HL-60 (cell line): ENCODE measurements around the gene CETP.

Source experiments
- DNase-seq, 2 experiments: peaks; one replicate each; pipeline ENCODE4 v3.0.0-alpha.2; 2010 to 2020; ENCODE audit warnings: low read depth in 1 of 2, low spot score in 1 of 2
- H3K27ac ChIP-seq: fragments of 250-450 bp; sonication (Bioruptor Pico); replicated peaks from 2 replicates; pipeline ENCODE4 v1.5.1; 2020; ENCODE audit warnings: mild to moderate bottlenecking, moderate library complexity
- H3K27me3 ChIP-seq: fragments of 250-450 bp; sonication (Bioruptor Pico); 2 replicates; pipeline ENCODE4 v1.5.1; 2021; ENCODE audit warnings: mild to moderate bottlenecking, moderate library complexity; ENCODE audit not compliant: insufficient read depth, poor library complexity, severe bottlenecking
- H3K4me3 ChIP-seq: replicated peaks from 2 replicates; pipeline ENCODE4 v1.5.1; 2011; ENCODE audit warnings: mild to moderate bottlenecking, control low read depth, low read length; ENCODE audit not compliant: insufficient read depth
- GABPA ChIP-seq: IDR thresholded peaks from 2 replicates; pipeline ENCODE4 v1.6.1; 2012; ENCODE audit warnings: low read depth
- POLR2AphosphoS5 ChIP-seq: IDR thresholded peaks from 2 replicates; pipeline ENCODE4 v1.6.1; 2012; ENCODE audit warnings: low read depth
- SPI1 ChIP-seq: IDR thresholded peaks from 2 replicates; pipeline ENCODE4 v1.6.1; 2012; ENCODE audit warnings: low read depth, mild to moderate bottlenecking, borderline replicate concordance
- TF ChIP-seq, protein P1 (sequence below): IDR thresholded peaks from 2 replicates; pipeline ENCODE4 v1.6.1; 2012; ENCODE audit warnings: low read depth; ENCODE audit not compliant: insufficient replicate concordance
- TF ChIP-seq, protein P2 (sequence below): IDR thresholded peaks from one replicate; pipeline ENCODE4 v1.5.1; 2011; ENCODE audit warnings: low read length, control low read depth, inconsistent platforms; ENCODE audit not compliant: insufficient read depth

CETP gene

DNA sequence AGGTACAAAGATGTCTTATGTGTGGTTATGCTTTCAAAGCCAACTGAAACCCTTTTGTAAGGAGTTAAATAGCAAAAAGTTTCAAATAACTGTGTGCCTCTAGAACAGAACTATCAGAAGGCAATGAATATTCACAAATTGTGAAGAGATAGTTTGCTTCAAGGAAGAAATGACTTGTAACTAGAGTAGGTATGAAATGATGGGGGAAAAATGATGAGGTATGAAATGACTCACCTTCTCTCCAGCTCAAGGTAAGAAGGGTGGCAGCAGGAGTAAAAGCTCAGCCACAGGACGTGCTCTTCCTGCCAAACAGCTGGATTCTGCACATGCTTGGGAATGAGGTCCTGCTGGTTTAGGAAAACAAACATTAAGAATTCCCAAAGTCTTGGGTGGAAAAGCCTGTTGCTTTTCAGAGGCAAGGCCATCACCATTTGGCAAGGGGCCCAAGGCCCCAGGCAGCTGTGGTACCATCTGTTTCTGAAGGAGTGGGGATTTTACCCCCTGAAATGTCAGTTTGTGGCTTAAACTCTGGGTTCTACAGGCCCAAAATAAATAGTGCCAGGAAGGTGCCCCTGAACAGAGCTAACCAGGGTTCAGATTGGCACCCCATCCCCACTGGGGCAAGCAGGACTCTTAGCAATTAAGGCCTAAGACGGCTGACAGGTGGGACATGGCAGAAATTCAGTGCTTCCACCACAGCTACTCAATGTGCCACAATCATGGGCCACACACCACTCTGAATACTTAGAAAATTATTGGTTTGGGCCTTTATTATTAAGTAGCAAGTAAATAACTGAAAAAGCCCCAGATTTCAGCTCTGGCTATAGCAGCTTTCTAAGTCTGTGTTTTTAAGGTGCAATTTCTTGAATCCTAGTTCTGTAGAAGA is 16.6 kb upstream of the CETP start:
- no peak for DNase-seq
- TF ChIP-seq, protein P1, sequence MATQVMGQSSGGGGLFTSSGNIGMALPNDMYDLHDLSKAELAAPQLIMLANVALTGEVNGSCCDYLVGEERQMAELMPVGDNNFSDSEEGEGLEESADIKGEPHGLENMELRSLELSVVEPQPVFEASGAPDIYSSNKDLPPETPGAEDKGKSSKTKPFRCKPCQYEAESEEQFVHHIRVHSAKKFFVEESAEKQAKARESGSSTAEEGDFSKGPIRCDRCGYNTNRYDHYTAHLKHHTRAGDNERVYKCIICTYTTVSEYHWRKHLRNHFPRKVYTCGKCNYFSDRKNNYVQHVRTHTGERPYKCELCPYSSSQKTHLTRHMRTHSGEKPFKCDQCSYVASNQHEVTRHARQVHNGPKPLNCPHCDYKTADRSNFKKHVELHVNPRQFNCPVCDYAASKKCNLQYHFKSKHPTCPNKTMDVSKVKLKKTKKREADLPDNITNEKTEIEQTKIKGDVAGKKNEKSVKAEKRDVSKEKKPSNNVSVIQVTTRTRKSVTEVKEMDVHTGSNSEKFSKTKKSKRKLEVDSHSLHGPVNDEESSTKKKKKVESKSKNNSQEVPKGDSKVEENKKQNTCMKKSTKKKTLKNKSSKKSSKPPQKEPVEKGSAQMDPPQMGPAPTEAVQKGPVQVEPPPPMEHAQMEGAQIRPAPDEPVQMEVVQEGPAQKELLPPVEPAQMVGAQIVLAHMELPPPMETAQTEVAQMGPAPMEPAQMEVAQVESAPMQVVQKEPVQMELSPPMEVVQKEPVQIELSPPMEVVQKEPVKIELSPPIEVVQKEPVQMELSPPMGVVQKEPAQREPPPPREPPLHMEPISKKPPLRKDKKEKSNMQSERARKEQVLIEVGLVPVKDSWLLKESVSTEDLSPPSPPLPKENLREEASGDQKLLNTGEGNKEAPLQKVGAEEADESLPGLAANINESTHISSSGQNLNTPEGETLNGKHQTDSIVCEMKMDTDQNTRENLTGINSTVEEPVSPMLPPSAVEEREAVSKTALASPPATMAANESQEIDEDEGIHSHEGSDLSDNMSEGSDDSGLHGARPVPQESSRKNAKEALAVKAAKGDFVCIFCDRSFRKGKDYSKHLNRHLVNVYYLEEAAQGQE = no peak
- TF ChIP-seq POLR2AphosphoS5 (no peak), GABPA (no peak)
- H3K4me3 ChIP-seq = no peak overlapping the region
- no peak overlapping the region for H3K27ac ChIP-seq
- no peaks in the 10 kb centered on the region for H3K27me3 ChIP-seq

DNA sequence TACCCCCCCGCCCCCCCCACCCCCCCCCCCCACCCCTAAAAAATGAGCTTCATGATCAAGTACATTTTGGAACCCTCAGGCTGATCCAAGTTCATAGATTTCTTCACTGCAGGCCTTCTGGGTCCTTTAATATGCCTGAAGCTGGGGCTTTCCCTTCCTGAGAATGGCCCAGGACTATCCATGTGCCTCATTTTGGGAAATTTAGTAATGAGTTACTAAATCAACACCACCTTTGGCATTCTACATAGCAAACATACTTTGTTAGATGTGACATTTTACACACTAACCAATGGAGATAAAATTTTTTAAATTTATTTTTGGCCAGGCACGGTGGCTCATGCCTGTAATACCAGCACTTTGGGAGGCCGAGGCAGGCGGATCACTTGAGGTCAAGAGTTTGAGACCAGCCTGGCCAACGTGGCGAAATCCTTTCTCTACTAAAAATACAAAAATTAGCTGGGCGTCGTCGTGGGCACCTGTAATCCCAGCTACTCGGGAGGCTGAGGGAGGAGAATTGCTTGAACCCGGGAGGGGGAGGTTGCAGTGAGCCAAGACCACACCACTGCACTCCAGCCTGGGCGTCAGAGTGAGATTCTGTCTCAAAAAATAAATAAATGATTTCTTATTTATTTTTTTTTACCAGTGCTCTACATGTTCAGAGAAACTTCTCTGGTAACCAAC is 15.8 kb upstream of the CETP start:
- Histone ChIP-seq H3K27me3 (no peaks in the 10 kb centered on the region), H3K4me3 (no peak overlapping the region), H3K27ac (no peak overlapping the region)
- no peak for DNase-seq
- TF ChIP-seq GABPA (no peak), SPI1 (no peak), POLR2AphosphoS5 (no peak)
- TF ChIP-seq, protein P1 = no peak
- TF ChIP-seq, protein P2, sequence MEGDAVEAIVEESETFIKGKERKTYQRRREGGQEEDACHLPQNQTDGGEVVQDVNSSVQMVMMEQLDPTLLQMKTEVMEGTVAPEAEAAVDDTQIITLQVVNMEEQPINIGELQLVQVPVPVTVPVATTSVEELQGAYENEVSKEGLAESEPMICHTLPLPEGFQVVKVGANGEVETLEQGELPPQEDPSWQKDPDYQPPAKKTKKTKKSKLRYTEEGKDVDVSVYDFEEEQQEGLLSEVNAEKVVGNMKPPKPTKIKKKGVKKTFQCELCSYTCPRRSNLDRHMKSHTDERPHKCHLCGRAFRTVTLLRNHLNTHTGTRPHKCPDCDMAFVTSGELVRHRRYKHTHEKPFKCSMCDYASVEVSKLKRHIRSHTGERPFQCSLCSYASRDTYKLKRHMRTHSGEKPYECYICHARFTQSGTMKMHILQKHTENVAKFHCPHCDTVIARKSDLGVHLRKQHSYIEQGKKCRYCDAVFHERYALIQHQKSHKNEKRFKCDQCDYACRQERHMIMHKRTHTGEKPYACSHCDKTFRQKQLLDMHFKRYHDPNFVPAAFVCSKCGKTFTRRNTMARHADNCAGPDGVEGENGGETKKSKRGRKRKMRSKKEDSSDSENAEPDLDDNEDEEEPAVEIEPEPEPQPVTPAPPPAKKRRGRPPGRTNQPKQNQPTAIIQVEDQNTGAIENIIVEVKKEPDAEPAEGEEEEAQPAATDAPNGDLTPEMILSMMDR = no peak

DNA sequence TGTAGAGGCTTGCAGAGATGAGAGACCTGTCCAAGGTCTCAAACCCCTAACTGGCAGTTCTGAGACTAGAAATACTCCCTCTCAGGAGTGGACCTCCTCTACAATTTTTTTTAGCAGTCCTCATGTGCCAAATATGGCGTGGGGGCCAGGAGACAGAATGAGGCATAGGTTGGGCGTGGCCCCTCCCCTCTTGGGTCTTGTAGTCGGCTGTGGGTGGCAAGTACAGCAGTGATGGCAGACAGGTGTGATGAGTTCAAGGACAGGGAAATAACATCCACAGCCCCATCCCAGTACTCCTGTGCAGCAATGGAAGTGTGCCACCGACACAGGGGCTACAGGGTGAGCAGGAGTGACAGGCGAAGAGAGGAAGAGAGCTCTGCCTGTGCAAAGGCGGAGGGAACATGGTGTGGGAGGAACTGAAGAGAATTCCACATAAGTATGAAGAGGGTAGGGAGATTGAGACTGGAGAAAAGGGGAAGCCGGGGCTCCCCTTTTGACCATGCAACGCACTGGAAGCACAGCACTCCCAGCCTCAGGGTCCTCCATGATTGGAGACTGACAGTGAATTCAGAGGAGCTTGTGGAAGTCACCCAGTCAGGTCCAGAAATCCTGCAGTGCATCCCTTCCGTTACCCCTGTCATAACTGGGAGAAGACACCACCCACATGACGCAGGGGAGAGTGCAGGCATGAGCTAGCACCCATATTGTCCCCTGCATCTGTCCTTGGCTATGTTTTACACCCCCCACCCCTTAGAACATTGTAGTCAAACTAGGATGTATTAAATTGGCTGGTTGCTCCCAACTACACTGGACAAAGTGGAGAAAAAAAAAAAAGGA is 14.8 kb upstream of the CETP start:
- TF ChIP-seq POLR2AphosphoS5 (no peak), GABPA (no peak), SPI1 (no peak)
- TF ChIP-seq, protein P1 = no peak
- TF ChIP-seq, protein P2 = no peak
- H3K4me3 ChIP-seq = no peak overlapping the region
- no peak for DNase-seq
- no peaks in the 10 kb centered on the region for H3K27me3 ChIP-seq
- H3K27ac ChIP-seq = no peak overlapping the region
